Fibroblast of lung (primary cell): ENCODE measurements around the gene APOD.

Experiments
- EZH2 ChIP-seq: IDR thresholded peaks from 2 replicates; pipeline ENCODE4 v1.5.1; 2012; ENCODE audit warnings: low read length, control low read depth, mild to moderate bottlenecking; ENCODE audit errors: missing control alignments
- TF ChIP-seq, protein P1 (sequence below), 2 donors: IDR thresholded peaks in 1 of 2; conservative IDR thresholded peaks in 1 of 2; 1 replicate in 1 of 2; 2 replicates in 1 of 2; pipeline ENCODE4 v1.5.1; 2011 to 2012; ENCODE audit warnings: low read length in 2 of 2, control low read depth in 1 of 2, inconsistent platforms in 1 of 2, low read depth in 1 of 2, mild to moderate bottlenecking in 1 of 2

- TF ChIP-seq, protein P1, sequence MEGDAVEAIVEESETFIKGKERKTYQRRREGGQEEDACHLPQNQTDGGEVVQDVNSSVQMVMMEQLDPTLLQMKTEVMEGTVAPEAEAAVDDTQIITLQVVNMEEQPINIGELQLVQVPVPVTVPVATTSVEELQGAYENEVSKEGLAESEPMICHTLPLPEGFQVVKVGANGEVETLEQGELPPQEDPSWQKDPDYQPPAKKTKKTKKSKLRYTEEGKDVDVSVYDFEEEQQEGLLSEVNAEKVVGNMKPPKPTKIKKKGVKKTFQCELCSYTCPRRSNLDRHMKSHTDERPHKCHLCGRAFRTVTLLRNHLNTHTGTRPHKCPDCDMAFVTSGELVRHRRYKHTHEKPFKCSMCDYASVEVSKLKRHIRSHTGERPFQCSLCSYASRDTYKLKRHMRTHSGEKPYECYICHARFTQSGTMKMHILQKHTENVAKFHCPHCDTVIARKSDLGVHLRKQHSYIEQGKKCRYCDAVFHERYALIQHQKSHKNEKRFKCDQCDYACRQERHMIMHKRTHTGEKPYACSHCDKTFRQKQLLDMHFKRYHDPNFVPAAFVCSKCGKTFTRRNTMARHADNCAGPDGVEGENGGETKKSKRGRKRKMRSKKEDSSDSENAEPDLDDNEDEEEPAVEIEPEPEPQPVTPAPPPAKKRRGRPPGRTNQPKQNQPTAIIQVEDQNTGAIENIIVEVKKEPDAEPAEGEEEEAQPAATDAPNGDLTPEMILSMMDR (conservative IDR thresholded peaks at IDR 0.05 in 1 of 2, IDR thresholded peaks at IDR 0.05 in 1 of 2; ENCODE audit: low read depth in 1 of 2, low read length in 2 of 2), result no peak
- no peak for TF ChIP-seq EZH2
These were observed 40.1 kb downstream of the APOD start for GRCh38 chr3:195543500-195544229.
